ENCODE measurements around the gene ZBTB7C. TPM values are rescaled to one million over a fixed set of nuclear protein-coding genes. Genes with fewer than 3 reads are reported as not detected.

Gene ZBTB7C
- total RNA-seq, 1 experiment from 2014 or later: 0.18 TPM

GRCh38 chr18:48328473-48329210 lies 80.5 kb downstream of the ZBTB7C start:
- BruUV-seq (replicated peaks): no TSS peak
- POLR2A ChIA-PET: no interaction called here
- Histone ChIP-seq H3K4me3 (ENCODE audit: low read depth, low read length) (no peak overlapping the region), H3K4me1 (no peaks in the 10 kb centered on the region), H3K9me3 (no peaks in the 10 kb centered on the region), H3K27me3 (replicated peaks; ENCODE audit: control insufficient read depth, insufficient read depth, low read length) (no peaks in the 10 kb centered on the region), H3K36me3 (ENCODE audit: control insufficient read depth, insufficient read depth, low read length) (no peaks in the 10 kb centered on the region)
- Mint-ChIP-seq H3K9me3 (ENCODE audit: unreplicated experiment) (no peaks in the 10 kb centered on the region), H3K27ac (ENCODE audit: unreplicated experiment) (no peak overlapping the region), H3K36me3 (ENCODE audit: insufficient read depth, unreplicated experiment) (no peaks in the 10 kb centered on the region), H3K4me3 (ENCODE audit: unreplicated experiment) (no peak overlapping the region), H3K27me3 (ENCODE audit: insufficient read depth, unreplicated experiment) (no peaks in the 10 kb centered on the region), H3K4me1 (ENCODE audit: low read depth, unreplicated experiment) (no peaks in the 10 kb centered on the region)
- TF ChIP-seq, protein P1, sequence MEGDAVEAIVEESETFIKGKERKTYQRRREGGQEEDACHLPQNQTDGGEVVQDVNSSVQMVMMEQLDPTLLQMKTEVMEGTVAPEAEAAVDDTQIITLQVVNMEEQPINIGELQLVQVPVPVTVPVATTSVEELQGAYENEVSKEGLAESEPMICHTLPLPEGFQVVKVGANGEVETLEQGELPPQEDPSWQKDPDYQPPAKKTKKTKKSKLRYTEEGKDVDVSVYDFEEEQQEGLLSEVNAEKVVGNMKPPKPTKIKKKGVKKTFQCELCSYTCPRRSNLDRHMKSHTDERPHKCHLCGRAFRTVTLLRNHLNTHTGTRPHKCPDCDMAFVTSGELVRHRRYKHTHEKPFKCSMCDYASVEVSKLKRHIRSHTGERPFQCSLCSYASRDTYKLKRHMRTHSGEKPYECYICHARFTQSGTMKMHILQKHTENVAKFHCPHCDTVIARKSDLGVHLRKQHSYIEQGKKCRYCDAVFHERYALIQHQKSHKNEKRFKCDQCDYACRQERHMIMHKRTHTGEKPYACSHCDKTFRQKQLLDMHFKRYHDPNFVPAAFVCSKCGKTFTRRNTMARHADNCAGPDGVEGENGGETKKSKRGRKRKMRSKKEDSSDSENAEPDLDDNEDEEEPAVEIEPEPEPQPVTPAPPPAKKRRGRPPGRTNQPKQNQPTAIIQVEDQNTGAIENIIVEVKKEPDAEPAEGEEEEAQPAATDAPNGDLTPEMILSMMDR (IDR thresholded peaks at IDR 0.05; ENCODE audit: insufficient read depth in 1 of 2, low read depth in 1 of 2, low read length in 1 of 2, severe bottlenecking in 1 of 2, unreplicated experiment in 1 of 2): no peak
- DNase-seq: no peak
- intact Hi-C loops (cut with micrococcal nuclease; ENCODE audit: unreplicated experiment): no loop called here
- CTCF ChIA-PET: no interaction called here

DNA sequence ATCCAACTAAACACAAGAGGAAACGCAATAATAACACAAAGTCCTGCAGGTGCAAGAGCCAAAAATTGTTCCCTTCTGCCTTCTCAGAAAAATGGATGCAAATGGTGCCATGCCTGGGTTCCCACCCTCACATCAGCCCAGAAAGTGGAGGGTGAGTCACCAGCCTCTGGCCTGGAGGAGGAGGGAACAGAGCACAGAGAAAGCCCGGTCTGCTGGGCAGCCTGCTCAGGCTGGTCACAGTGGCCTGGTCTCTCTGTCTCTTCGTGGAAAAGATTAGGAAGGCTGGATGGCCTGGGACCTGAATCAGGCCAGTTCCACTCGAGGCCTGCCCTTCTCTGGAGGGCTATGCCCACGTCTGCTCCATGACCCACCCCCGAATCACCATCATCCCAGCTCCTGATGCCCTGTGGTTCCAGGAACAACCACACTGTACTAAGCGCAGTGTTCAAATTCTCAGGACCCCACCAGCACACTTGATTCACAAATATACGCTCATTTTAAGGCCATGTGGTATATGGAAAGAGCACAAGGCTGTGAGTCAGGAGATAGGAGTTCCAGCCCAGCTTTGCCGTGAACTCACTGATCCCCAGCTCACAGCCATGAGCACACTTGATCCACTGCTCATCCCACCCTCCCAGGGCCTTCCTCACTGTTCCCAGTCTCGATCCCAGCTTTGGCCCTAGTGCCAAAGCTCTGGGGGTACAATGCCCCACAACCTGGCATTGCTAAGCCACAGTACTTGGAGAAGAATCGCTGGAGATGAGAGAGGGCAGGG lies 82.1 kb downstream of the ZBTB7C start:
- Mint-ChIP-seq H3K27me3 (ENCODE audit: insufficient read depth, unreplicated experiment) (no peaks in the 10 kb centered on the region), H3K9me3 (ENCODE audit: unreplicated experiment) (no peaks in the 10 kb centered on the region), H3K4me3 (ENCODE audit: unreplicated experiment) (no peak overlapping the region), H3K36me3 (ENCODE audit: insufficient read depth, unreplicated experiment) (no peaks in the 10 kb centered on the region), H3K27ac (ENCODE audit: unreplicated experiment) (no peak overlapping the region), H3K4me1 (ENCODE audit: low read depth, unreplicated experiment) (no peaks in the 10 kb centered on the region)
- Histone ChIP-seq H3K36me3 (ENCODE audit: control insufficient read depth, insufficient read depth, low read length) (no peaks in the 10 kb centered on the region), H3K9me3 (no peaks in the 10 kb centered on the region), H3K4me3 (ENCODE audit: low read depth, low read length) (no peak overlapping the region), H3K4me1 (no peaks in the 10 kb centered on the region), H3K27me3 (replicated peaks; ENCODE audit: control insufficient read depth, insufficient read depth, low read length) (no peaks in the 10 kb centered on the region; the same call in 1 of the 2 replicates)
- ChIA-PET CTCF (no interaction called here), POLR2A (no interaction called here)
- intact Hi-C loops (cut with micrococcal nuclease; ENCODE audit: unreplicated experiment): no loop called here
- DNase-seq: no peak
- BruUV-seq (replicated peaks): no TSS peak
- TF ChIP-seq, protein P1 (IDR thresholded peaks at IDR 0.05; ENCODE audit: insufficient read depth in 1 of 2, low read depth in 1 of 2, low read length in 1 of 2, severe bottlenecking in 1 of 2, unreplicated experiment in 1 of 2): no peak

- H3K27me3 Mint-ChIP-seq (ENCODE audit: insufficient read depth, unreplicated experiment): no peaks in the 10 kb centered on the region
- intact Hi-C loops (cut with micrococcal nuclease; ENCODE audit: unreplicated experiment): no loop called here
- H3K4me1 ChIP-seq: no peaks in the 10 kb centered on the region
- H3K36me3 Mint-ChIP-seq (ENCODE audit: insufficient read depth, unreplicated experiment): no peaks in the 10 kb centered on the region
- POLR2A ChIA-PET: no interaction called here
- no peaks in the 10 kb centered on the region; the same call in 1 of the 2 replicates for H3K27me3 ChIP-seq (replicated peaks; ENCODE audit: control insufficient read depth, insufficient read depth, low read length)
- H3K9me3 ChIP-seq: no peaks in the 10 kb centered on the region
- TF ChIP-seq, protein P1 (IDR thresholded peaks at IDR 0.05; ENCODE audit: insufficient read depth in 1 of 2, low read depth in 1 of 2, low read length in 1 of 2, severe bottlenecking in 1 of 2, unreplicated experiment in 1 of 2): no peak
- DNase-seq: no peak
- no peak overlapping the region for H3K4me3 Mint-ChIP-seq (ENCODE audit: unreplicated experiment)
- no TSS peak for BruUV-seq (replicated peaks)
- H3K9me3 Mint-ChIP-seq (ENCODE audit: unreplicated experiment): no peaks in the 10 kb centered on the region
- H3K36me3 ChIP-seq (ENCODE audit: control insufficient read depth, insufficient read depth, low read length): no peaks in the 10 kb centered on the region
- CTCF ChIA-PET: no interaction called here
- H3K4me3 ChIP-seq (ENCODE audit: low read depth, low read length): no peak overlapping the region
- no peak overlapping the region for H3K27ac Mint-ChIP-seq (ENCODE audit: unreplicated experiment)
- peaks cover 2% of the 10 kb centered on the region for H3K4me1 Mint-ChIP-seq (ENCODE audit: low read depth, unreplicated experiment)
These were observed 84.0 kb downstream of the ZBTB7C start for GRCh38 chr18:48325115-48325665.
